Mesenteric fat pad (tissue), 1 donor: ENCODE measurements around the gene CHD6. TPM values are rescaled to one million over a fixed set of nuclear protein-coding genes. Genes with fewer than 3 reads are reported as not detected.

Source experiments
- DNase-seq: peaks from one replicate; pipeline ENCODE4 v3.0.0-alpha.2; 2020; ENCODE audit warnings: low spot score
- total RNA-seq: library from RNA; stranded (reverse); fragmentation: NEBNext Ultra II Directional; extraction: Animal tissue kit (Norgen Biotek cat#: 25700); gene quantifications from one replicate; pipeline ENCODE4 v1.2.1, GENCODE V29; 2021
- donor health status: DM: yes; HTN: yes; CAD: no.

Gene CHD6
- total RNA-seq, 1 donor from 2014 or later: 47.3 TPM

DNA sequence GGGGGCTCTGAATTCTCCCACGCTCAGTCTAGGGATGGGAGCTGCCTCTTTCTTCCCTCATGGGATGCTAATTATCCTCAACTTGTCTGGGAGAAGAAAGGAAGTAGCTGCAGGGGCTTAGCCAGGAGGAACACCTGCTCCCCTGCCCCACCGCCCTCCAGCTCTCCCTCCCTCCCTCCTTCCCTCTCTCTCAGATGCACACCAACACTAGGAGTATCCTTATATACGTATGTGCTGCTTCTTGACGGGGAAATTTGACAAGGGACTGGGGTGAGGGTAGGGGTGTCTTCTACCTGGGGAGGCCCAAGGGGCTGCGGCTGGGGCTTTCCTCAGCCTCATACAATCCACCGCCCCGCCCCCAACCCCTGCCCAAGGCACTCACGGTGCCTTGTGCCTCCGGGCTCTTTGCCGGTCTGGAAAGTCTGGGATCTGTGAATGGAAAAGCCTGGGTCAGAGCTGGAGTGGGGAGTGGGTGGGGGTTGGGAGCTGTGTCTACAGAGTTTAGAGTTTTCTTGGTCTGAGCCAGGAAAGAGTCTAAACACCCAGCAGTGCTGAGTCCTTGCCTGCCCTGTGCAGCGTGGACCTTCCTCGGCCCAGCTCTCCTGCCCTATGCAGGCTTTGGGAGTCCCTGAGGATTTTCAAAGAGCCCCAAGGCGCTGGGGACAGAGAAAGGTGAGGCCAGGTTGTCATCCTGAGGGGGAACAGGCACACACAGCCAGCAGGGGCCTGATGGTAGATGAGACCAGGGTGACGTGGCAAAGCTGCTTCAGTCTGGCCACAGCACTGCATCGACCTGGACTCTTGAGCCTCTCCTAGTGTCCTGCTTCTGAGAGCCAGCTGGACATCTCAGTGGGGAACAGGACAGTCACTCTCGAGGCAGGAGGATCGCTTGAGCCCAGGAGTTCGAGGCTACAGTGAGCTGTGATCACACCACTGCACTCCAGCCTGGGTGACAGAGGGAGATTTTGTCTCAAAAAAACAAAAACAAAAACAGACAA, 222.2 kb downstream of the CHD6 start:
- DNase-seq: peak; percentile 82

DNA sequence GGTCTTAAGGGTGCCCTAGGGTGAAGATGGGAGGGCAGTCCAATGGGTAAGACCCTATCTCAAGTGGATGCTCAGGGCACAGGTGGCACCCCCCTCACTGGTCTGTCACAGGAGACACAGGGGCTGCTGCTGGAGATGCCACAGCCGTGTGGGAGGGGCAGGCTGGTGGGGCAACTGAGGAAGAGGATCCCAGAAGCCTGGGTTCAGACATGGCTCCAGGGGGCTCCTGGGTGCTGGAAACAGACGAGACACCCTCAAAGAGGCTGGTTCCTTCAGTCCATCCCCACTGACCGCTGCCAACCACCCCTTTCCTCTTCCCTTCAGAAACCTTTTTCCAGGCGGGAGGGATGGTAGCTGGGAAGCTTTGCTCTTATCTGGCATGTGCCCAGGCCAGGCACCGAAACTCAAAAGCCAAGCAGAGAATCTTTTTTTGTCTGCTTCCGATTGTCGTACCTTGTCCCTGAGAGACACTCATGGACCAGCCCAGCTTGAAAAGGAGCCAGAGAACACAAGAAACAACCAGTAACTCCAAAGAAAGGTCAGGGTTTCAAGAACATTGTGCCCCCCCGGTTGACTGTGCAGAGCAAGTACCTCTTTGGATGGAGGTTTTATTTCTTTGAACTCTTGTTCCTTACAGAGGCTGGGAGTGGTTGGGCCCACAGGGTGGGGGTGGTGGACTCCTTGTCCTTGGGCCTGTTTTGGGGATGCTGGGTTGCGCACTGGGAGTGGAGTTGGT, 223.1 kb downstream of the CHD6 start:
- DNase-seq: peak; percentile 68

DNA sequence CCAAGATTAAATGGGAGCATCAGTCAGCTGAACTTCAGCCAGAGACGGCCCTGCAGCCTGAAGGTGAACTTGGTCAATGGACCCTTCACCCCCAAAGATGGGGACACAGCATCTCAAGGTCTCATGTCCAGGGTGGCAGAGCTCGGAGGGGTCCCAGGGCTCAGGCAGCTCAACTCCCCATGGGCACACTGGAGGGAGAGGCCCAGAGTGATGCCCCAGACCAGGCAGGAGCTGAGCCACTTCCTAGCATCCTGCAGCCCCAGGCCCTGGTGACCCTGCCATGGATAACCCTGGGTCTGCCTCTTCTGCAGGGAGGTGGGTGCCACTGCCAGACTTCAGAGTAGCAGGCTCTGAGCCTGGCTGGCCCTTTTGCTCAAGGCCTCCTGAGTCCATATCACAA, 224.1 kb downstream of the CHD6 start:
- peak; percentile 81 for DNase-seq

DNA sequence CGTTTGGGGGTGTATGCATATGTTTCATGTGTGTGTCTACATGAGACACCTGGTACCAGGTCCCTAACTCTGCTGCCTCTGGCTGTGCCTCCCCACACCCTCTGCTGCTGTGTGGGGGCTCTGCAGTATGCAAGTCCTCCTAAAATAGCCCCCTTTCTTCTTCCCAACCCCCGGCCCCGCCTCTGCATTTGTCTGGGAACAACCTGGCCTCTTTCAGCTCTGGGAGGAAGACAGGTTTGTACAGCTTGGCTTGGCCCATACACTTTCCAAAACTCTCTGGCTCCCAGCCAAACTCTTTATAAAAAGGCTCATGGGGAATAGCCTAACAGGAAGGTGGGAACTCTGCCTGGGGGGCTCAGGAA, 224.5 kb downstream of the CHD6 start:
- peak; percentile 67 for DNase-seq

DNA sequence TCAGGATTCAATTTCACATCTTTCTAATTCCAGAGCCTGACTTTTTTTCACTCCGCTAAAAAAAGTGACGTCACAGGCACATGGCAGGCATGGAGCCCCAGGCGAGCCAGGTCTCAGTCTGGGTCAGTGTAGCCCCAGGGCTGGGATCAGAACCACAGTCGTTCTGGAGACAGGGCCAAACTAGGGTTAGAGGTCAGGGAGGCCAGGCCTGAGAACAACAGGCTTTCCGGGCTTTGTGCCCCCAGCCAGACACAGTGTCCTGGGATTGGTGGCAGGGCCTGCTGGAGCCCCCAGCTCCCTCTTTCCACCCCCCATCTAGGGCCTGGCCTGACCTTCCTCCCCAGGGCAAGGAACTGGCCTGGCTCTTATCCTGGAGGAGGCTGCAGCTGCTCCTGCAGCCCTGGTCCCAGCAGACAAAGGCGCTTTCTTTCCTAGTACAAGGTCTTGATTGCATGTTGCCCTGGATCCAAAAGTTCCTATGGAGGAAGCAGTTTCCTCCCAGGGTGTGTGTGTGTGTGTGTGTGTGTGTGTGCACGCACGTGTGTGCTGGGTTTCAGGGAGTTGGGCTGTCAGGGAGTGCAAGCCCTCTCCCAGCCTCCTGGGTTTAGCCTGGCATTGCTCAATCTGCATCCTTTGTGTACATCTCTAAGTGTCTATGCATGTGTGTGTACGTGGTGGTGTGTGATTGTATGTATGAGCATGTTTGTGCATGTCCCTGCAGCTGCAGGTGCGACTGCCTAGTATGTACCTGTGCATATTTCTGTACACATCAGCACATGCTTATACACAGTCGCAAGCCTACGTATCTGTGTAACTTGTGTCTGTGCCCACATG, 225.1 kb downstream of the CHD6 start:
- DNase-seq: peak; percentile 62

DNA sequence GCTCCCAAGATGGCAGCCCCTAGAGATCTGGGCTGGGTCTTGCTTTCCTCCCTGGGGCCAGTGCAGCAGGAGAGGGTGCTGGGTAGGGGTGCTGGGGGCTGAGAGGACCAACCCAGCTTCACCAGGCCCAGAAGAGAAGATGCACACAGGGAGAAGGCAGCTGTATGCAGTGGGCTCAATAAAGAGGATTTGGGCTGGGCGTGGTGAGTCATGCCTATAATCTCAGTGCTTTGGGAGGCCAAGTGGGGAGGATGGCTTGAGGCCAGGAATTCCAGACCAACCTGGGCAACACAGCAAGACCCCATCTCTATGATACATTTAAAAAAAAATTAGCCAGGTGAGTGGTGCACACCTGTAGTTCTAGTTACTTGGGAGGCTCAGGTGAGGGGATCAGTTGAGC, 225.9 kb downstream of the CHD6 start:
- DNase-seq: no peak

DNA sequence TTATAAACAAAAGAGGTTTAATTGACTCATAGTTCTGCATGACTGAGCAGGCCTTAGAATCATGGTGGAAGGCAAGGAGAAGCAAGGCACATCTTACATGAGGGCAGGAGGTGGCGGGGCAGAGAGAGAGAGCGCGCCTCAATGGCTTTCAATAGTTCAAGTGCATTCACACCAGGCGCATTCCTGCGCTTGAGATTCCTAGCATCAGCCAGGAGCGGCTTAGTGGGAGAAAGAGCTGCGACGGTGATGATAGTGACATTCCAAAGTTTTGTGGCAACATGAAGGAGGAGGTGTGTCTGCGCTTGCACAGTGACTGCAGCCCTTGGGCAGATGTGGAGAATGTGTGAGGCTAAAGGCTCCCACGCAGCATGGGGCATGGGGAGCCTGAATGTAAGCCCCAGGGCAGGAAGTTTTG, 226.6 kb downstream of the CHD6 start:
- DNase-seq: no peak

DNA sequence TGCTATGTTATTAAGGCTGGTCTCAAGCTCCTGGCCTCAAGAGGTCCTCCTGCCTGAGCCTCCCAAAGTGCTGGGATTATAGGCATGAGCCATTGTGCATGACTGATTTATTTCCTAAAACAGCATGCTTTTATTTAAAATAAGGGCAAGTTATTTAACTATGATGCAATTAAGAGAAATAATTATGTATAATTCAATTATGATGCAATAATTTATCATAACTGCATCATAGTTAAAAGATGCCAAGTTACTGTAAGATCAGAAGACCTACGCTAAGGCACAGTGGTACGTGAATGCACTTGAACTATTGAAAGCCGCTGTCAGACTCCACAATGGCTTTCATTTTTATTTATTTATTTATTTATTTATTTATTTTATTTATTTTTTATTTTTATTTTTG, 227.3 kb downstream of the CHD6 start:
- no peak for DNase-seq

DNA sequence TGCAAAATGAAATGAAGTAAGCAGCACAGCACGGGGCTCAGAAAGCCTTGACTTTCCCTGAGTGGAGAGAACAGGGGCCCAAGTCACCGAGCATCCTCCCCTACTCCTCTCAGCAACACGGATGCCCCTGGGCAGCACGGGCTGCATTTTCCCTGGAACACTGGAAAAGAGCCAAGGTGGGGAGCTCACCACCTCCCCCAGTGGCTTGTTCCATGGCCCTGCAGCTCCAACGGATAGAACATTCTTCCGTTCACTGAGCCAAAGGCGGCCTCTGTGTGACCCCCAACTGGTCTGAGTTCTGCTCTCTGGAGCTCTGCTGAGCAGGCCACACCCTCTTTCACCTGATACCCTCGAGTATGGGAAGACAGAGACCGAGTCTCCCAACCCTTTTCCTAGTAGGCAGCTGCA, 230.7 kb downstream of the CHD6 start:
- no peak for DNase-seq

DNA sequence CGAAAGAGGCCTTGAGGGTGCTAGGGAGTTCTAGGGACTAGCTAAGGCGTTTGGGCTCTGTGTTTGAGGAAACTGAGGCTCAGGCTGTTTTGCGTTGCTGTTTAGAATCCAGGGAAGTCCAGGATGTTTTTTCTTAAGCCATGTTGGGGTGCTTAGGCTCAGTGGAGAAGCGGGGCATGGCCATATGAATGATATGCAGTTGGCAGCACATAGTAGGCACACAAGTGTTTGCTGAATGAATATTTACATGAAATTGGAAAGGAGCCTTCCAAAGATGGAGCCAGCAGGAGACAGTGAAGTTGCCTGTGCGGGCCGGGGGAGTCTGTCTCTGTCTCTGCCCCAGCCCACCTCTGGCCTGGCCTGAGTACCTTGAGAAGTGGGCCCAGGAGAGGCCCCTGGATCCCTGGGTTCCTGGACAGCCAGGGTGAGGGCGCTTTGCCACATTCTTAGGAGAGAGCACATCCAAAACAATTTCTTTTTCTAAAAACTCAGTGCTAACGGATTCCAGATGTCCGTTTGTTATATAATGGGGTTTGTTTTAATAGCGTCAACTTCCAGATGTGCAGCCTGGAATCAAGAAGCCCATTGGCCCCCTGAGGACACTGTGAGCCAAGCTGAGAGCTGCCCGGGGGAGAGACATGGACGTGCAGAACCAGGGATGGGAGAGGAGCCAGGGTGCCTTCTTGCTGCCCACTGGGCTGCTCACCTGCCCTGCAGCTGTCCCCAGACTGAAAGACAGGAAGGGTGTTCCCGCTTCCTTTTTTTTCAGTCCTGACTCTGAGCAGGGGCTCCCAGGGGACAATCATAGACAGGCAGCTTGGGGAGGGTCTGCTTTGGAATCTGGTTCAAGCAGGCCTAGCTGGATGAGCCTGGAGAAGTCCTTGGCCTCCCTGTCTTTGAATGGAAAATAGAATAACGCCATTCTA, 231.4 kb downstream of the CHD6 start:
- no peak for DNase-seq

DNA sequence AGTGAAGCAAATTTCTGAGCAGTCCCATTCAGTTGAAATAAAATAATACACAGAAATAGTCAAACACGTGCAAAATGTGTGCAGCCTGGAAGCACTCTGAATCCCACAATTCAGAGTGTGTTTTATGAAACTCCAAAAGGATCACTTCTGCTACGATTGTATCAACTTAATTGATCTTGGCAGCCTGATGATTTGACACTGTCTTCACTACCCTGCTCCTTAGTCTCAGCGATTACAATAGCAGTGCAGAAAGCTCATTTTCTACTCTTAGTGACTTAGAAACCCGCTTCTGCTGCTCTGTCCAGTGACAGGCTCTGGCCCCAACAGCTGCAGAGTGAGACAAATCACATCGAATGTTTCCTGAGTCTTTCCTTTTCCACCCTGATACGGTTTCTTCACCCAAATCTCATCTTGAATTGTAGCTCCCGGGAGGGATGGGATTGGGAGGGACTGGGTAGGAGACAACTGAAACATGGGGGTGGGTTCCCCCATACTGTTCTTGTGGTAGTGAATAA, 235.3 kb downstream of the CHD6 start:
- DNase-seq: no peak

DNA sequence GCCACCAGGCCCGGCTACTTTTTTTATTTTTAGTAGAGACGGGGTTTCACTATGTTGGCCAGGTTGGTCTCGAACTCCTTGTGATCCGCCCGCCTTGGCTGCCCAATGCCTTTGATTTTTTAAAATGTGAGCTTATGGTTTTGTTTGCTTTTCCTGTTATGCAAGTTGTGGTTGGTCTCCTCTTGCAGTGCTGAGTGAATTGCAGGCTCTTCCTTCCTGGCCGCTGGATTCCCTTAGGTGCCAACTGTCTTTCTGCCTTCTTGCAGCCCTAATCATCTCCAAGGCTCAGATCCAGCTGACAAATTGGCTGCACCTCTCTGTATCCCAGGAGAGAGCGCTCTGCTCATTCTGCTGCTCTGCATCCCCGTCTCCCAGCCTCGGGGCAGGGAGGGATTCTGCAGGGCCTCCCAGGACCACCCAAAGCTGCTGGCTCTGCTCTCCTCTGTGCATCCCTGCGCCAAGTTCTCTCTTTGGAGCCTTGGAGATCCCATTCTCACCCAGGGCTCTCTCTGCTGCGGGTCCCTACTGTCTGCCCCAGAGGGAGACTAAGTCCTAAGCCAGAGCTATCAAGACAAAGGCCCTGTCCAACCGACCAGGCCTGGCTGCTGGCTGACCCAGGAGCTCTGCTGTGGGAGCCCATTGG, 237.5 kb downstream of the CHD6 start:
- no peak for DNase-seq

DNA sequence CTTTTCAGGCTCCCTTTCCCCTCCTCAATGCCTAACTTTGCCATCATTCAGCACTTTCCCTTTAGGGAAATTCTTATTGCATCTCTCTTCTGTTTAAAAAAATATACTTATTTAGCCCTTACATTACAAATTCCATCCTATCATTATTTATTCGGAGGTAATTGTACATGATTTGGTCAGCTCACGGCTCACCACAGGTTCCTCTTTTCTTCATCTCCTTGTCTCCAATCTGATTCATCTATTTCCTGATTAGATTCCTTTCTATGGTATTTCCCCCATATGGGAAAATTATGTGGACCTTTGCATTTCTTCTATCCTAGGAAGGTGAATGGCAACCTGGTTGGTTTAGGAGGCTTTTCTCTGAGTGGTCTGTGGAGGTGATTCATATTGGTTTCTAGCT, 238.6 kb downstream of the CHD6 start:
- DNase-seq: no peak

DNA sequence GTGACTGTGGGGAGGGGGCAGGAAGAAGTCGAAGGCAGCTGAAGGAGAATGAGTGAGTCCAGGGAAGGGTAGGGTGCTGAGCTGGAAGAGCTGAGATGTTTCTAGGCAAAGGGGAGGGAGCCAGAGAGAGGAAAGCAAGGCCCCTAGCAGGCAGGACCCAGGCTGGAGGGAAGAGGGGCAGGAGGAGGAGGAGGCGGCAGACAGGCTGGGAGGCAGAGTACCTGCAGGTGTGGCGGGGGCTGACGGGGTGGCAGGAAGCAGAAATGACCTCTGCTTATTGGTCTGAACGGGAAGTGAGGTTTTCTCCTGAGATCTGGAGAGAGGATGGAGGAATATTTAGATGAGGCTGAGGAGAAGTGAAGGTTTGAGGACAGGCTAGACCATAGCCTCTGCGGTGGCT, 240.9 kb downstream of the CHD6 start:
- no peak for DNase-seq

DNA sequence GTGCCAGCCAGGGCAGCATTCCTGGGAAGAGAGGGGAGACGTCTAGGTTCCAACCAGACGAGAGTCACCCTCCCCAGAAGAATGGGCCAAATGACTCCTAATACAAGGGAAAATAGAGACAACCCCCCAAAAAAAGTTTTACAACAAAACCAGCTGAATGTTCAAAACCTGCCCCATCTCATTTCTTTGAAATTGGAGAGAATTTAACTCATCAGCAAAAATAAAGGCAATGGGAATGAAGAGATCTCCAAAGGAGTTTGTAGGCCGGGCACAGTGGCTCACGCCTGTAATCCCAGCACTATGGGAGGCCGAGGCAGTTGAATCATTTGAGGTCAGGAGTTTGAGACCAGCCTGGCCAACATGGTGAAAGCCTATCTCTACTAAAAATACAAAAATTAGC, 241.8 kb downstream of the CHD6 start:
- DNase-seq: no peak

DNA sequence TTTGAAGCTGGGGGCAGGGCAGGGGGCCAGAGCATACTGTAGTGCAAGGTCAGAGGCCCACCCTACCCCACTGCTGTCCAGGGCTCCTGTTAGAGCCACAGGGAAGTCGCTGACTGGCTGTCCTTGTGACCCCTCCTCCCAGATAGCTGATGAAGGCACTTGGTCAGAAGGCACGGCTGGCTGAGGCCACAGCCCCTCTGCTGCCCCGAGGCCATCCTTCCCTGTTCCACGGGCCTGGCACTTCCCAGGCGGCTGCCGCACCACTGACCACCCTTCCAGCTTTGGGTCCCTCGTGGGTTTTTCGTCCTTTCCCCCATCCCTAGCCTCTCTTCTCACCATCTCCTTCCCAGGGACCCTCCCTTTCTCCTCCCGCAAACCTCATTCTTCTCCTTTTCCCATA, 242.3 kb downstream of the CHD6 start:
- DNase-seq: no peak

DNA sequence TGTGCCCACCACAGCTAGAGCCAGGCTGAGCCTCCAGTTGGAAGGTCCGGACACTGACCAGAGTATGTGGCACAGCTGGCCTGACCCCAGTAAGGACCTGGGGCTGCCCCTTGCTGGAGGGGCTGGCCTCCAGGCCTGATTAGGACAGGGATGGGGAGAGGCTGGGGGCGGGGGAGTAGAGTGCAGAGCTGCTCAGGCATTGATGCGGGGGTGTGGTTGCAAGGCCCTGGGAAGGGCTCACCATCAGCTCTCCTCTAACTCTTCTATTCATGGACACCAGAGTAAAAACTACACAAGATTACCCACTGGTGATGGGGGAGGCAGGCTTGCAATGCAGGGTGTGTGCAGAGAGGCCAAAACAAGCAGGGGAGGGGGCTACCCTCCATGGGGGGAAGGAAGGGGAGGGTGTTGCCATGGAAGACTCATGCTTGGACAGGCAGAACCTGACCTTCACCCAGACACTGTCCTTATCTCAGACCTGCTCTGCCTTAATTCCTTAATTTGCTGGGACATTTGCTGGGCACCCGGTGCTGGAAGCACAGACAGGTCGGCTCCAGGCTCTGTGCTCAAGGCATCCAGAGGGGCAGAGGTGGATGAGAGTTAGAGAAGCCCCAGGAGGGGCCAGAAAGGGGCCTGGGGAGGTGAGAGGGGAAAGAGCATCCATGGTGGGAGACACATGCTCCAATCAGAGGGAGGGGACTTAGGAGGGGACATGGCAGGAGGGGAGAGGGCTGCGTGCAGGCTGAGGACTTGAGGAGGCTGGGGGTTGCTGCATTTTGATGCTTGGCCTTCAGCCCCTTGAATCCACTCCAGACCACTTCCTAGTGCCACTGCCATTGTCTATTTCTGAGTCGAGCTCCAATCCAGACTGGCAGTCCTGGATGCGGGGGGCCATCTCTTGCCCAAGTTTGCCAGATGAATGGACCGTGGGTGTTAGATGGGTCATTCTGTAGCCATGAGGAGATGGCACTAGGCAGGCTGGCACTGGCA, 244.0 kb downstream of the CHD6 start:
- DNase-seq: no peak

DNA sequence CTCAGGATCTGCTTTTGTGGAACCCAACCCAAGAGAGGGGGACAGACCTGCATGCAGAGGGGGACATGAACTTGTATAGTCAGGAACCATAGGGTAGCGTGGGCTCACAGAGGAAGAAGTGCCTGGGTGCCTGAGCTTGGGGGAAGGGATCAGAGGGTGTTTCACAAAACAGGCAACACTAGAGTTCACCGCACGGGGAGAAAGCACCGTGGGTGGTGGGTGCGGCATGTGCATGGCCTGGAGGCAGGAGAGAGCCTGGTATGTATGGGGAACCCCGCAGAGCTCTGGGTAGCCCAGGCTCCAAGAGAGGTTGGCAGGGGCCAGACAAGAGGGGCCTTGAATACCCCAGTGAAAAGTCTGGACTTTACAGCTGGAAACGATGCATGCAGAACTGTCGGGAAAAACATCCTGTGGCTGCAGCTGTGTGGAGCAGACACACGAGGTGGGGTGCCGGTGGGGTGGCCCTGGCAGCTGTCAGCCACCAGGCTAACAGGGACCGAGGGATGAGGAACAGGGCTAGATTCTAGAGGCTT, 244.9 kb downstream of the CHD6 start:
- no peak for DNase-seq
